Inflammatory macrophage treated with lipopolysaccharide for 1 hour (primary cell): ENCODE results near the gene GSE1.

Experiments used
- DNase-seq, 2 donors: peaks; one replicate each; pipeline ENCODE4 v3.0.0-alpha.2; 2020 to 2022

GSE1 gene

DNA sequence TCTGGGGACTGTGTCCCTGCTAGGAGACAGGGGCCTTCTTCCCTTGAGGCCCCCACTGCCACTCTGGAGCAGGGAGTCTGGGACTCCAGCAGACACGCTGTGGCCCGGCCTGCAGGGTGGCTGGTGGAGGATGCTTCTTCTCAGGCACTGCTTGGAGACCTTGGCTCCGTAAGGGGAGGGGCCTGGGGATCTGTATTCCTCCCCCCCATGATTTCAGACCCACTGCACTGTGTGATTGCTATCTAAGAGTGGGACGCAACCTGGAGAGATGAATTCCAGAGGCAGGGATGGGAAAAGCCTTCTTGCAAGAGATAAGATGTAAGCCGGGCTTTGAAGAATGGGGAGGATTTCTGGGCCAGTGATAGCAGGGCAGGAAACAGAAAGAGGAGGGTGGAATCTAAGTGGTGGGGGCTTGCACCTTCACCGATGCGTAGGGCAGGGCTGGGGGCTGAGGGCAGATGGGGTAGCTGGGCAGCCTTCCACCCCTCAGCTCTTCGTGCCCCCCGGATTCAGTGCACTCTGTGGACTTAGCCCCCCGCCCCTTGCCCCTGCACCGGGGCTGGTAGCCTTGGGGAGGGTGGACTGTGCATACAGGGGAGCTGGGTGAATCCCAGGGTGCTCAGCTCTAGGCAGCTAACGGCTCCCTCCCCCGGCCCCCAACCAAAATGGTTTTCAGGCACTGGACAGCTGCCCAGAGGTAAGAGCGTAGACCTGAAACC lies 5.2 kb upstream of the GSE1 start:
- no peak for DNase-seq

DNA sequence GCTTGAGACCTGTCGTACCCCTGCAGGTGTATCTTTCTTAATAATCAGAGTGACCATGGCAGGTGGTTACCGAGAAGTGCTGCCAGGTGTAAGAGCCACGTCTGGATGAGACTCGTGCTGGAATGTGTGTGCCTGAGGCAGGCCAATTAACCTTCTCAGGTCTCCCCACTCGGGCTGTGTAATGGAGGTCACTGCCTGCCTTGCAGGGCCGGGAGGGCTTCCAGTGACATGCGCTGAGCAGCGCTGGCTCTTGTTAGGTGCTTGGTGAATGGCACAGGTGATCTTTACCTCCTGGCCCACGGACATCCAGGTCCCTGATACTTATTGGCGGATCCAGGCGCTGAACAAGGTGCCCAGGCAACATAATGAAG lies 4.6 kb upstream of the GSE1 start:
- no peak for DNase-seq

- no peak for DNase-seq
Observed at GRCh38 chr16:85608887-85609286, 4.2 kb upstream of the GSE1 start.

DNA sequence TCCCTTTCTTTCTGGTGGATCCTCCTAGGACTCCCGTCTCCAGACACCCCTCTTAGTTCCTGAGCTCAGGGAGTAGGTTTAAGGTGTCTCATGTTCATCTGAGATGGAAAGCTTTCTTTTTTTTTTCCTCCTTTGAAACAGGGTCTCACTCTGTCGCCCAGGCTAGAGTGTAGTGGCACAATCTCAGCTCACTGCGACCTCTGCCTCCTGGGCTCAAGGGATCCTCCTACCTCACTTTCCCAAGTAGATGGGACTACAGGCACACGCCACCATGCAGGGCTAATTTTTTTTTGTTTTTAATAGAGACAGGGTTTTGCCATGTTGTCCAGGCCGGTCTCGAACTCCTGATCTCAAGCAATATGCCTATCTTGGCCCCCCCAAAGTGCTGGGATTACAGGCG lies 3.6 kb upstream of the GSE1 start:
- DNase-seq = no peak

GRCh38 chr16:85610059-85610445 lies 3.1 kb upstream of the GSE1 start:
- DNase-seq = no peak

- DNase-seq = peak; percentile 73 to 92
Observed at GRCh38 chr16:85610446-85611193, 2.5 kb upstream of the GSE1 start.

- DNase-seq = no peak
Observed at GRCh38 chr16:85611194-85611443, 2.0 kb upstream of the GSE1 start.

GRCh38 chr16:85611444-85612190 lies 1.5 kb upstream of the GSE1 start:
- DNase-seq = peak; percentile 66 to 69

DNA sequence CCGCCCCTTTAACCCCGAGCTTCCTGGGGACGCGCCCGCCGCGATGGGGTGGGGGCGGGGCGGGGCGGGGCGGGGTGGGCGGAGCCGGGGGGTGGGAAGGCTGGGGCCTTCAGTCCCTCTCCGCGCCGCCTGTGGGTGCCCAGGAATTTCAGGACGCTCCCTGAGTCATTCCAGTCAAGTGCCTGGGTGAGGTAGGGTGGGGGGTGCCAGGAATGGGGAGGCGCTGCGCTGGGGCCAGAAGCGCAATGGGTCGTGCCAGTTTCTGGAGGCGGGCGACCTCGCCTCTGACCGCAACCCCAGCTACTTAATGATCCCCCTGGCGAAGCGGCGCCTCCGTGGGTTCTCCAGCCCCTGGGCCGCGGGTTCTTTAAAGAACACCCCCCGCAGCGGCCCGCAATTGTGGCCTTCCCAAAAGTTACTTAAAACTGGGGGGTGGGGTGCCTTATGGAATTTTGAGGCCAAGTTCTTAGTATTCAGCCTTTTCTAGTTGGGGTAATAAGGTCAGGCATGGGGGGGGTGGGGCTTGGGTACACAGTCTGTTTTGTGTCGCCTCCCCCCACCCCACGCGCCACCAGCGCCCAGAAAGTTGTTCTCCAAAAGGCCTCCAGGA lies 826 bp upstream of the GSE1 start:
- DNase-seq = peak; percentile 69 to 88

GRCh38 chr16:85613604-85614337 lies 649 bp downstream of the GSE1 start:
- peak; percentile 27 for DNase-seq

- no peak for DNase-seq
Observed at GRCh38 chr16:85614338-85615013, 1.4 kb downstream of the GSE1 start.

DNA sequence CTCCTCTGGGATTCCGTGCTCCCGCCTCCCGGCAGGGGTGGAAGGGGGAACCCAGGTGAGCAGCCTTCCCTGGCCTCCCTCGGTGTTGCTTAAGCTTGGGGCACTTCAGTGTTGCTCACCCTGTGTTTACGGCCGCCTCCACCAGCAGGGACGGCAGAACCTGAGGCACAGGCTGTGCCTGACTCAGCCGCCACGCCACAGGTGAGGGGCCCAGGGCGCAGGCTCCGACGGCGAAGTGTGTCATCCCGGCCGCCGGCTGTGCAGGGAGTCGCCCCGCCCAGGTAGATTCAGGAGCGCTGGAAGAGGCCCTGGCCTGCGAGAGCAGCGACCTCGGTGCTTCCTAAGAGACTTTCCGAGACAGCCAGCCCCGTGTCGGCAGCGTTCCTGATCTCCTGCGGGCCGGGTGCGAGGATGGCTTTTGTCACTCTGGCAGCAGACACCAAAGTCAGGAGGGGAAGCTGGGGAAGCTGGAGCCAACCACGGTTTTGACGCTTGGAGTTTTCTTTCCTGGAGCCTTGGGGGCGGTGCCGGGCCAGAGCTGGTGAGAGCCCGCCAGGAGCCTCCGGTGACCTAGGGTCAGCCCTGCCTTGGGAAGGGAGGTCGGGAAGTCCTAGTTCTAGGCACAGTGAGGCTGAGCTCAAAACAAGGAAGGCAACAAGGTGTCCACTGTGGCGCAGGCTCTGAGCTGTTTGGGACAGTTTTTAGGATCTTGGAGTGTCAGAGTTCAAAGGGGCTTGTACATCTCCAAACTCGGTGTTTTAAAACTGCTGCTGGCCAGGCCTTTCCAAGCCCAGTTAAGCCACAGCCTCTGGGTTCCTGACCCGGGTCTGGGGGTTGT lies 2.1 kb downstream of the GSE1 start:
- peak; percentile 34 to 55 for DNase-seq

DNA sequence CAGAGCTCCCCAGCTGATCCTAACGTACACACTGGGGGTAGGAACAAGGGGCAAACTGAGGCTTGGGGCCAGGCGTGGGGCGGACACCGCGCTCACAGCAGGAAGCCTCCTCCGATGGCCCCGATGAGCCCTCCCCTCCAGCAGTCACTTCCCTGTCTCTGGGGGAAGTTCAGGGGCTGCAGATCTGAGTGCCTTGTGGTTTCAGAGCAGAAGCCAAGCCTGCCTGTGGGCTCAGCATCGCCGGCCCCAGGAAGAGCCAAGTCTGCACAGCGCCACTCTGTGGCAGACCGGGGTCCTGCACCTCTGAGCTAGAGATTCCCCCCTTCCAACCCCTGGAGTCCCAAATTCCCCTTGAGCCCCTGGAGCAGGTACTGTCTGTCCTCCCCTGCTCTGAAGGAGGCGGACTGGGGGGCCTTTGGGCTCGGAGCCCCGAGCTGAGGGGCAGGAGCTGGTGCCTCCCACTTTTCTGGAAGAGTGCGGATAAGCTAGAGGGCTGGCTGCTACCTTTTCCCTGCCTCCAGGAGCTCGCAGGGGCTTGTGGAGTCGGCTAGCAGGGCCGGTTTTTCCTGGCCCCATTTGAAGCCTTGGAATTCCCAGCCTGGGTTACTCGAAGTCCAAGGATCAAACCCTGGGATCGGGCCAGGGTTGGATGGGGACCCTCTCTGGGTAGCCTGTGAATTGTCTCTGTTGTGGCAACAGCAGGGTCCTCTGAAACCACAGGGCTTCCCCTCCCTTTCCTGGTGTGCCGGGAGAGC lies 2.9 kb downstream of the GSE1 start:
- peak; percentile 92 to 97 for DNase-seq

- DNase-seq = peak; percentile 69 to 76
Observed at GRCh38 chr16:85616607-85617321, 3.6 kb downstream of the GSE1 start.

DNA sequence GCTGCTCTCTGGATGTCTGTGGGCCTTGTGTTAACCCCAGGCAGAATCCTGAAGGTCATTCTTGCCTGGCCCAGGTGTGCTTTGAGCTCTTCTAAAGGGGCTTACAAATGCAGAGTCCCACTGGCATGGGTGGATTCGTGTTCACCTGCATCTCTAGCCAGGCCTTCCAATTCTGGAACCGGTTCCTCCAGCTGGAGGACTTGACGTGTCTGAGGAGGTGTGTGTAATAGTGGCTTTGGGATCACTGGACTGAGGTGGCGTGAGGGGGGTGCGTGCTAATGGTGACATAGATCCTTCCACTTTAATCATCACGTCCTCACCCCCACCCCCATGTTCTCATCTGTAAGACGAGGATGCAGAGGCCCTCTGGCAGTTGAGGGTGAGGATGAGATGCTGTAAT lies 4.8 kb downstream of the GSE1 start:
- no peak for DNase-seq

GRCh38 chr16:85618521-85618920 lies 5.4 kb downstream of the GSE1 start:
- DNase-seq = no peak

GRCh38 chr16:85619101-85619891 lies 6.2 kb downstream of the GSE1 start:
- DNase-seq = no peak

DNA sequence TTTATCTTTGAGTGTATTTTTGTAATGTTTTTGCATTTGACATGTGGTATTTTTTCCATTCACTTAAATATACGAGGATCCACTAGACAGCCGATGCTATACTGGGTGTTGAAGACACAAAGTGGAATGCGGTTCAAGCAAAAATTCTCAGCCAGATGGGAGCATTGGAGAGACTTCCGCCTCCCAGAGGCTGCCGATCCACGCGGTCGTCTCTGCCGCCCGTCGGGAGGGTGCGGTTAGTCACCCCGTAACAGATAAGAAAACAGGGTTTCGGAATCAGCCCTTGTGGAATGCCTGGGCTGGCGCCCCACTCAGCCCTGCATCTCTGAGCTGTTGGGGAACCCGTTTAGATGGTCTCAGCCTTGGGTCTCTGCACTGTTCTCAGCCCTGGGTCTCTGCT lies 7.3 kb downstream of the GSE1 start:
- no peak for DNase-seq
